DMS153 (cell line): ENCODE data around the gene PRMT7.

ENCODE experiments used
- DNase-seq: peaks from one replicate; lab custom pipeline; 2025; lab: John Stamatoyannopoulos, UW

Gene PRMT7

DNA sequence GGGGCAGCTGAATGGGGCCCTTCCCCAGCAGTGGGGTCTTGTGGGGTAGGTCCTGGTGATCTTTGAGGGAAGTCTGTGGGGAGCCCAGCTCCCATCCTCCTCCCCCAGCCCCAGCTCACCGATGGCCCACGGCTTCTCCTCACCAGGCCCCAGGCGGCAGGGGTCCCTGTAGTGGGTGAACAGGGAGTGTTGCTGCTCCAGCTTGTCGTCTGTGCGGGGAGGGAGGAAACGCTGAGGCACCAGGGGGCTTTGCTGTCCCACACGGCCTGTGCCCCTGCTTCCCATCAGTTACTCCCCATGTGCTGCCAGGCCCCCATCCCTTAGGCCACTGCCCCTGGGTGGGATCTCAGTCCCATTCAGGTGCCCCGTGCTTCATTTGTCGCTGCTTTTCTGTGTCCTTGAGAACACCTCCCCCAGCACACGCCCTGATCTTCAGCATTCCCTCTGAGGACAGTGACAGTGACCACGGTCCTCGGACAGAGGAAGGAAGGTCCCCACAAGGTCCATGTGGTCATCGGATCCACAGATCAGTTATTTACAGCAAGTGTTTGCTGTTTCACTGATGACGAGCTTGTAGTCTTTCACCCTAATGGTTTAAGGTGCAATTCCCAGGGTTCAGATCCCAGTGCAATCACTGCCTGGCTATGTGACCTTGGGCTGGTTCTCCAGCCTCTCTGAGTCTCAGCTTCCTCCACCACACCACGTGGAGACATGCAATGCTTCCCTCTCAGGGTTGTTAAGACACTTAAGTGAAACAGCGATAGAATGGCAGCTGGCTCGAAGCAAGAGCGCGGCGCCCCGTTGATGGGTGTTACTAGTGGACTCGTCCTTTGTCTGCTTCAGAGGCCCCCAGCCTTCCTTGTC is 53.1 kb downstream of the PRMT7 start:
- DNase-seq = no peak

DNA sequence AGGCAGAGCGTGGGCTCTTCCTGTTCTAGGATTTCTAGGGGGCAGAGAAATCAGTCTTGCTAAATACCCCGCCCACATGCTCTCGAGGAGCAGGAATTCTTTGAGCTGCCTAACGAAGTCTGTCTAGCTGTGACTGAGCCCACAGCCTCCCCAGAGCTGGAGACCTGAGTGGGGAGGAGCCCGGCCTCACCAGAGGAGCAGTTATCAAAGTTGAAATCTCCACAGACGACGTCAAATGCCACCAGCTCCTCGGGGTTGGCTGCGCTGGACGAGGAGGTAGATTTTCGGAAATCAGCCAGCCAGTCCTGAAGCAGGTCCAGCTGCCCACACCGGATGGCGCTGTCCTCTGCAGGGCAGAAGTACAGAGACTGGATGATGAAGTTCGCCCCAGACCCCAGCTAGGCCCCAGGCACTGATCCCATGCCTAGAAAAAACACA is 53.8 kb downstream of the PRMT7 start:
- no peak for DNase-seq

- no peak for DNase-seq
These were observed 54.5 kb downstream of the PRMT7 start for GRCh38 chr16:68365167-68365817.

DNA sequence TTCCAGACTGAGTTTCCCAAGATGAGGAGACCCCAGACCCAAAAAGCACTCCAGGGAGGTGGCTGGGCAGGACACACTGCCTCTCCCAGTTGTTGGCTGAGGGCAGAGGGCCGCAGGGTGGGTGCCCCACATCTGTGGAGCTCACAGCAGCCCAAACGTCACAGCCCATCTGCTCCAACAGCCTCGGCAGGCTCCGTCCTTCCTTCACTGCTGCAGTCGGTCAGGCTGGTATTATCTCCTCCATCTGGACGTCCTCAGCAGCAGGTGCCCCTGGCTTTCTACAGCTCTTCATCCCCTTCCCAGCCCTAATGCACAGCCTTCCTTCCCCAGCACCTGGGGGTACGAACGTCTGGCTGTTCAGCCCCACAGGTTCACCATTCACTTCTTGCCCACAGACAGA is 55.2 kb downstream of the PRMT7 start:
- no peak for DNase-seq

DNA sequence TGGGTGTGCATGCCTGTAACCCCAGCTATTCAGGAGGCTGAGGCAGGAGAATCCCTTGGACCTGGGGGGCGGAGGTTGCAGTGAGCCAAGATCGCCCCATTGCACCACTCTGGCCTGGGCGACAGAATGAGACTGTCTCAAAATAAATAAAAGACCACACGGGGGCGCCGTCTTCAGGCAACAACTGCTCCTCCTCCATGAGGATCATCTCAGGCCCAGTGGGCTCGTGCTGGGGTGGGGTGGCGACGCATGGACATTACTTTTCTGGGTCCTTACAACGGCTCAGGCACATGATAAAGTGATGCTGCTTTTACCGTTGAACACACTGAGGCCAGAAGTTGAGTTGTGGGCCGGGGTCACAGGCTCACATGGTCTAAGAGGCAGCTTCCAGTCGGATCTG is 56.2 kb downstream of the PRMT7 start:
- no peak for DNase-seq

- DNase-seq = no peak
These were observed 56.6 kb downstream of the PRMT7 start for GRCh38 chr16:68367440-68367839.

DNA sequence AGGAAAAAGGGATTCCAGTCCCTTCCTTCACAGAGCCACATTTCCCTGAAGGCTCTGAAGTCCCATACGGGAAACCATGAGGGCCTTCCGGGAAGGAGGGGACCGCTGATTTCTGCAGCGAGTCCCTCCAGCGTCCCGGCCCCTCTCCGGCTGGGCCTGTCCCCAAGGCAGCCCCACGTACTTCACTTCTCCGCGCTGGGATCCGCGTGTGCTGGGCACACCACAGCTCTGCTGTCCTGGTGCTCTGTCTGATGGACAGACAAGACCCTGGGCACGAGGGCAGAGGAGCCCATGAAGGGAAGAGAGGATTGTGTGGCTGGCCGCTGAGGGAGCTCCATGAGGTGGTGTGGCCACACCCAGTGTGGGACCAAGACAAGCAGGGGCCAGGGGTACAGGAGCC is 57.1 kb downstream of the PRMT7 start:
- DNase-seq = no peak

DNA sequence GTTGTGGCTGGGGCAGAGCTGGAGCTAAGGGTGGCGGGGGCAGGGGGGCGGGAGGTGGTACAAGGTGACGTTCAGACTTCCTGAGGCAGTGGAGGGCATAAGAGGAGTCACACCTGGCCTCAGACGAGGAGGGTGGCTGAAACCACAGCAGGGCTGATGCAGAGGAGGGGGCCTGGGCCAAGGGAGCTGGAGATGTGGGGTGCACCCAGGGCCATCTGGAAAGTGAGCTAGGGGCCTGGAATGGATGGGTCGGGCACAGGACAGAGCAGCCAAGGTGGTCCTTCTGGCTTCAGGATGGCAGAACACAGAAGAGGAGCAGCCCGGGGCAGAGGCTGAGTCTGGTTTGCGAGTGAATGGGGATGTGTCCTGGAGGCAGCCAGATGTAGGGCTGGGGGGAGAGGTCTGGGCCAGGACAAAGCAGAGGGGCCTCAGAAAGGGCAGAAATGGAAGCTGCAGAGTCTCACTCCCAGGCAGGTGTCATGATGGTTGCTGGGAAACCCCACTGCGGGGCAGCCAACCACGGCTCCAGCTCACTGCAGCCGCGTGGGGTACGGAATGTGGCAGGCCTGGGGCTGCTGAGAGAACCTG is 57.6 kb downstream of the PRMT7 start:
- DNase-seq = no peak

DNA sequence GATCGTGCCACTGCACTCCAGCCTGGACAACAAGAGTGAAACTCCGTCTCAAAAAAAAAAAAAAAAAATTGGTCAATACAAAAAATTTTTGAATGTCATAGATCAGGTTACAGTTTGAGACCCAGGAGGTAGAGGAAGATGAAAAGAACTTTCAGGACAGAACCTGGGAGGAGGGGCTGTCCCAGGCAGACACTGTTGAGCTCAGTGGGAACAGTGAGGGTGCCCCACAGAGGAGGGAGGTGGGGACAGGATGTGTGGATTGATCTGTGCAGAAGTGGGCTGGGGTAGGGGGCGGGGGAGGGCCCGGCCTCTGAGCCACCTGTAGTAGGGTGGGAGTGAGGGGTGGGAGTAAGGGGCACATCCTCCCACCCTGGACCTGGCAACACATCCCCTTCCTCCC is 58.3 kb downstream of the PRMT7 start:
- DNase-seq = no peak

GRCh38 chr16:68369697-68370580 is 59.1 kb downstream of the PRMT7 start:
- DNase-seq = no peak

GRCh38 chr16:68370581-68371275 is 59.9 kb downstream of the PRMT7 start:
- DNase-seq = peak; percentile 88

GRCh38 chr16:68371276-68371651 is 60.4 kb downstream of the PRMT7 start:
- DNase-seq = no peak

DNA sequence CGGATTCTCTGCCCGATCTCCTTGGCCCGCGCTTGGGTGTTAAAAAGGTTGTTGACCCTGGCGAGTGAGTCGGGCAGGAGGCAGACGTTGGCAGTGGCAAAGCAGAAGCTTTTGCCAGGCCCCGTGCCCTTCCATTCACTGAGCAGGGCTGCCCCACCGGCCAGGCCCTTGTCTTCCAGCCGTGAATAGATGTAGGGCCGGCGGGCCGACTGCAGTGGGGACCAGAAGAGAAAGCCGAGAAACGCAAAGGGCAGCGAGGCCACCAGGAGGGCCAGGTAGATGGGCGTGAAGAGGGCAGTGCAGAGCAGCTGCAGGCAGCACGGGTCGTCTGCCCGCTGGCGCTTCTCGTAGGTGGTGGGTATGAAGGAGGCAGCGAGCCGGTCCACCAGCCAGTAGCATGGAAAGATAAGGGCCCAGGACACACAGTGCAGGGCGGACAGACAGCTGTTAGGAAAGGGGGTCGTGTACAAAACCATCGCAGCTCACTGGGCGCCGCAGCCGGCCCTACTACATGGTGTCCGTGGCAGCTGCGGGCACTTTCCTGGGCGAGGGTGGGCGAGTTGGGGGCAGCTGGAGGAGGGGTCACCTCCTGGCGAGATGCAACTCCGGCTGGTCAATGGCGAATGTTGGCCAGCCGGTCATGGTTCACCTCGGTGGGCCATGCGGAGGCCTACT is 61.0 kb downstream of the PRMT7 start:
- no peak for DNase-seq

GRCh38 chr16:68372381-68372720 is 61.5 kb downstream of the PRMT7 start:
- no peak for DNase-seq

- DNase-seq = no peak
These were observed 62.0 kb downstream of the PRMT7 start for GRCh38 chr16:68372806-68373205.

DNA sequence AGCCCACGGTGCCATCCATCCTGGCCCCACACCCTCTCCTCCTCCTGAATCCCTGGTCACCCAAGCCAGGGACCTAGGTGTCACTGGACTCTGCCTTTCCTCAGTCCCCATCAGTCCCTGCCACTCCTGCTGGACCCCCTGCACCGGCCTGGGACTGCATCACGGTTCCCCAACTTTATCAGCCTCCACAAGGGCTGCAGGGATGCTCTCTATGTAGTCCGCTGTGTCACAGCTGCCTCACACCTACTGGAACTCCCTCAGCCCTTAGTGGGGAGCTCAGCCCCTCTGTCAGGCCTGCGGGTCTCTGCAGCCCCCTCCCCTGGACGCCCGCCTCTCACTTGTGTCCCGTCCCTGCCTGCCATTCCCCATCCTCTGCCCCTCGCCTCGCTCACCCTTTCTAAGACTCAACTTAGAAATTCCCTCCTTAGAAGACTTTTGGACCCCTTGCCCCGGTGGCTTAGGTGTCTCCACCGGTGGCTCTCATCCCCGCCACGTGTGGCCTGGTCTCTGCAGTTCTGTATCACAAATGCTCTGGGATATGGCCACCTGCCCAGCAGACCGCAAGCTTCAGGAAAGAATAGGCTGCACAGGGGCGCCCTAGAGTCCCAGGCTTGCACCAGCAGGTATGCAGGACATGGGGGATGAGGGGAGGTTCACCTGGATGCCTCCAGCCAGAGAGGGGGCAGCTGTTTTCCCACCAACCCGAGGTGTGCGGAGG is 62.9 kb downstream of the PRMT7 start:
- DNase-seq = no peak

- no peak for DNase-seq
These were observed 63.5 kb downstream of the PRMT7 start for GRCh38 chr16:68374246-68374805.

DNA sequence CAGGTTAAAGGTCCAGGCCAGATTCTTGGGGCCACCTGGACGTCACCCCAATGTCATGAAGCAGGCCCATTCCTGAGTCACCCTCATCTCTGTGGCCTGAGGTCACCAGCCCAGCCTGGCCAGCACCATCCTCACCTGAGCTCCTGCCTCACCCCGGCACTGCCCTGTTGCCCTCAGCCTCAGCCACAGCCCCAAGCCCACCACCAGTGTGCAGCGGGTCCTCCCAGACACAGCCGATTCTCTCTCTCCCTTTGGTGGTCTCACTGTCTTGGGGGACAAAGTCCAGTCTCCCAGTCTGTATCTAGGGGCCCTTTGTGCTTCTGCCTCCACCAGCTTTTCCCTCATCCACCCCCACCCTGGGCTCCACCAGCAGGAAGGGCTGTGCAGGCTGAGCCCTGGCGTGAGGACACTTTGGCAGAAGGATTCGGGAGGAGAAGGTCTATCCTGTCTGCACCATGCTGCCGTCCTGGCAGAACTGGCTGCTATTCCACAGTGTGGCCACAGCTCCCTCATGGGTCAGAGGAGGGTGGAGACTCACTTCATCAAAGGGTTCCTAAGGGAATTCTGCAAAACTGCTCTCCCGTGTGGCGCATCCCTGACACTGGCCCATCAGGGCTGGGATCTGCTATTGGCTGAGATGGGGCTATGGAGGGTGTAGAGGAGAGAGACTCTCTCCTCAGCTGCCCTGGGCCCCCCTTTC is 64.3 kb downstream of the PRMT7 start:
- no peak for DNase-seq

DNA sequence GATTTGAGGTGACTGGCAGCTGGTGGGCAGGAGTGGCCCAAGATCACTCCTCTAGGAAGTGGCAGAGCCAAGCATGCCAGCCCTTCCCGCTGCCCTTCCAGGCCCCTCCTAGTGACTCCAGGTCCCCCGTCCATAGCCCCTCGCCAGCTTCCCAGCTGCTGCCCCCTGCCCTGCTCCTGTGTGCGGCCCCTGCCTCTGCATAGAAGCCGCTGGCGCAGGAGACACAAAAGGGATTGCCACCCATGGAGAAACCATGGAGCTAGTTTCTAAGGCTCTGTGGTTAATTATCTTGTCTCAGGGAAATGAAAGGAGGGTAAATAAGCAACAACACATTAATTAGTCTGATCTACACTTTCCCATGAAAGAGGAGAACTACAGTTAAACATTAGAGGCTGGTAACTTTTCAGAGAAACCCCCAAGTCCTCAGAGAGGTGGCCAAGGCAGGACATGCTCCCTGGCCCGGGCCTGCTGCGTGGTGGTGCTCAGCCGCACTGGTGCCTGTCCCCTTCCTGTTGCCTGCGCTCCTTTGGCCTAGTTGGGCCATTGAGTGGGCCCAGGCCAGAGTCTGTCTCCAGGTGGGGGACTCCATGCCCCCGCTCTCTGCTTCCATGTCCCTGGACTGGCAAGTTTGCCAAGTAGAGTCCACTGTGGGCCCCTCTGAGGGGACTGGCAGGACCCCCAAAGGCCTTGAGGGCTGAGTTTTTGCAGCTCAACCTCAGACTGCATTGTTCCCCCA is 65.2 kb downstream of the PRMT7 start:
- DNase-seq = no peak
